ENCODE data around the gene SH3RF1. TPM values are rescaled to one million over a fixed set of nuclear protein-coding genes. Genes with fewer than 3 reads are reported as not detected.

Gene SH3RF1
- total RNA-seq, 1 donor from 2014 or later, result 13.6 TPM

DNA sequence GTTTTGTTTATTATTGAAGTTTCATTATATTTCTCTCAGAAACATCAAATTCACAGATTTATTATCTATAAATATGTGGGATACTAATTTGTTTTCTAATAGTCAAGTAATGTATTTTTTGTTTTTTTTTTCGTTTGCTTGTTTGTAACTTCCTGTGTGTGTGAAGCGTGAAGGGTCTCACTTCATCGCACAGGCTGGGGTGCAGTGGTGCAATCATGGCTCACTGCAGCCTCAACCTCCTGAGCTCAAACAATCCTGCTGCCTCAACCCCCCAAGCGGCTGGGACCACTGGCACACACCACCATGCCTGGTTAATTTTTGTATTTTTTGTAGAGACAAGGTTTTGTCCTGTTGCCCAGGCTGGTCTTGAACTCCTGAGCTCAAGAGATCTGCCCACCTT is 55.1 kb downstream of the SH3RF1 start:
- Histone ChIP-seq H3K4me3 (ENCODE audit: low read length in 3 of 3) (no peak overlapping the region), H3K9ac (ENCODE audit: low read depth in 1 of 3, low read length in 3 of 3) (no peak overlapping the region), H3K4me1 (ENCODE audit: control insufficient read depth in 3 of 3, insufficient read depth in 3 of 3, low read length in 3 of 3) (peaks cover 0 to 8% (median 0%) of the 10 kb centered on the region in 3 donors), H3K27me3 (ENCODE audit: control insufficient read depth in 3 of 3, insufficient read depth in 3 of 3, low read length in 3 of 3) (no peaks in the 10 kb centered on the region), H3K36me3 (ENCODE audit: control insufficient read depth in 3 of 3, insufficient read depth in 3 of 3, low read length in 3 of 3) (no peaks in the 10 kb centered on the region), H3K9me3 (ENCODE audit: control insufficient read depth in 3 of 3, low read length in 3 of 3) (no peaks in the 10 kb centered on the region), H3K27ac (ENCODE audit: low read depth, low read length) (no peak overlapping the region)

DNA sequence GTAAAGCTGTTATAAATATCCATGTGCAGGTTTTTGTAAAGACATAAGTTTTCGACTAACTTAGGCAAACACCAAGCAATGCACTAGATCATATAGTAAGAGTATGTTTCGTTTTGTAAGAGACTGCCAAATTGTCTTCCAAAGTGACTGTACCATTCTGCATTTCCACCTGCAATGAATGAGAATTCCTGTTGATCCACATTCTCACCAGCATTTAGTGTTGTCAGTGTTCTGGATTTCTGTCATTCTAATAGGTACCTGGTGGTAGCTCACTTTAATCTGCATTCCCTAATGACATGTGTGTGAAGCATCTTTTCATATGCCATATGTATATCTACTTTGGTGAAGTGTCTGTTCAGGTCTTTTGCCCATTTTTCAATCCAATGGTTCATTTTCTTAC is 57.8 kb downstream of the SH3RF1 start:
- no peak overlapping the region for H3K4me3 ChIP-seq (ENCODE audit: low read length in 3 of 3)
- no peaks in the 10 kb centered on the region for H3K9me3 ChIP-seq (ENCODE audit: control insufficient read depth in 3 of 3, low read length in 3 of 3)
- no peak overlapping the region for H3K27ac ChIP-seq (ENCODE audit: low read depth, low read length)
- H3K9ac ChIP-seq (ENCODE audit: low read depth in 1 of 3, low read length in 3 of 3), result no peak overlapping the region
- H3K36me3 ChIP-seq (ENCODE audit: control insufficient read depth in 3 of 3, insufficient read depth in 3 of 3, low read length in 3 of 3), result no peaks in the 10 kb centered on the region
- H3K27me3 ChIP-seq (ENCODE audit: control insufficient read depth in 3 of 3, insufficient read depth in 3 of 3, low read length in 3 of 3), result no peaks in the 10 kb centered on the region
- no peaks in the 10 kb centered on the region for H3K4me1 ChIP-seq (ENCODE audit: control insufficient read depth in 3 of 3, insufficient read depth in 3 of 3, low read length in 3 of 3)

DNA sequence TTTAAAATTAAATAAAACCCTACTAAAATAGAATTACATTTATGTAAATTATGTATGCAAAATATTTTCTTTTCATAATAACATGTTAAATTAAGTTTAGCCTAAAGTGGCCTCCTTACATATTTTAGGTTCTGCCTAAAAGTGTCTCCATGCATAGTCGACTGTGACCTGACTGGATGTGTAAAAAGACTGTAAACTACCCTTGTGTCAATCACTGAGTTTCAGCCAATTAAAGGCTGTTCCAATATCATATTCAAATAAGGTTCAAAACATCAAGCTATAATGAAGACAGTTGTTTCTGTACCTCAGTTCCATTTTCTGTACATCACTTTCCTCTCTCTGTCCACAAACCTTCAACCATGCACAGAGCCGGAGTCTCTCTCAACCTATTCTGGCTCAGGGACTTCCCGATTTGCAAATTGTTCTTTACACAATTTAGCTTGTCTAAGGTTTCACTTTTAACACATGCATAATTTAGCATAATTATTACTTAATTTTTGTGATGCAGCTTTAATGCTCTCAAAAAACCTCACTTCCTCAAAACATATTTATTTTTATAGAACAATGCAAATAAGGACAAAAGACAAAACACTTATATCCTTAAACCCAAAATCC is 60.1 kb downstream of the SH3RF1 start:
- Histone ChIP-seq H3K36me3 (ENCODE audit: control insufficient read depth in 3 of 3, insufficient read depth in 3 of 3, low read length in 3 of 3) (no peaks in the 10 kb centered on the region), H3K27ac (ENCODE audit: low read depth, low read length) (no peak overlapping the region), H3K27me3 (ENCODE audit: control insufficient read depth in 3 of 3, insufficient read depth in 3 of 3, low read length in 3 of 3) (no peaks in the 10 kb centered on the region), H3K9me3 (ENCODE audit: control insufficient read depth in 3 of 3, low read length in 3 of 3) (no peaks in the 10 kb centered on the region), H3K9ac (ENCODE audit: low read depth in 1 of 3, low read length in 3 of 3) (no peak overlapping the region), H3K4me1 (ENCODE audit: control insufficient read depth in 3 of 3, insufficient read depth in 3 of 3, low read length in 3 of 3) (peaks cover 0 to 2% (median 0%) of the 10 kb centered on the region in 3 donors), H3K4me3 (ENCODE audit: low read length in 3 of 3) (no peak overlapping the region)

DNA sequence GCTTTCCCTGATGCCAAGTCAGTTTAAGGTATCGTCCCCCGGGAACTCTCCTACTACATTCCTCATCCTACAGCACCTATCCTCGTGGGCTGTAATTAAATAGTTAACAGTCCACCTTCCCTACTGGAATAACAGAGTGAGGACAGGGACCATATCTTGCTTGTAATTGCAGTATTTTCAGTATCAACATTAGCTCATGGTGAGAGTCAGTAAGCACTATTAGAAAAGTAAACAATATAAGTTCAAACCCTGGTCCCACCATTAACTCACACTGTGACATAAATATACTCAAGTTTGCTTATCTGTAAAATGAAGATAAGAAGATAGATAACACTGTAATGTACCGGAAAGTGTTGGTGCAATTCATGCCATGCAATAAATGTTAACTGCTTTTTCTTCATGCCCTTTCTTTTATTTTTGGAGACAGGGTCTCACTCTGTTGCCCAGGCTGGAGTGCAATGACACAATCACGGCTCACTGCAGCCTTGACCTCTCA is 61.3 kb downstream of the SH3RF1 start:
- Histone ChIP-seq H3K27me3 (ENCODE audit: control insufficient read depth in 3 of 3, insufficient read depth in 3 of 3, low read length in 3 of 3) (no peaks in the 10 kb centered on the region), H3K27ac (ENCODE audit: low read depth, low read length) (no peak overlapping the region), H3K9ac (ENCODE audit: low read depth in 1 of 3, low read length in 3 of 3) (no peak overlapping the region), H3K4me1 (ENCODE audit: control insufficient read depth in 3 of 3, insufficient read depth in 3 of 3, low read length in 3 of 3) (peaks cover 0 to 2% (median 0%) of the 10 kb centered on the region in 3 donors), H3K36me3 (ENCODE audit: control insufficient read depth in 3 of 3, insufficient read depth in 3 of 3, low read length in 3 of 3) (no peaks in the 10 kb centered on the region), H3K9me3 (ENCODE audit: control insufficient read depth in 3 of 3, low read length in 3 of 3) (no peaks in the 10 kb centered on the region), H3K4me3 (ENCODE audit: low read length in 3 of 3) (no peak overlapping the region)

DNA sequence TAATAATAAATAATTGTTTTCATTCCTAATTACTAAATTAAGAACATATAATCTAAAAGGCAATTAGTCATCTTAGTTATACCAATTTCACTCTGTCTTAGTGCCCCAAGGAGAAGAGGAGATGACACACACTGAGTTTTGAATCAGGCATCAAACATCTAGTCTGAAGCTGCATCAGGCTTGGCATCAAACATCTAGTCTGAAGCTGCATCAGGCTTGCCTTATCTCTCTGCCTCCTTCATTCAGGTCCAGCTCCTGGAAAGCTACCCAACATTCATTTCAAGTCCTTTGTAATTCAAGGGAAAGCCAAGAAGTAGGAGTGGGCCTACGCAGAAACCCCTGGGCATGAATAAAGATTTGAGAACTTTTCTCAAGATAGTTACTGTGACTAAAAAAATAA is 62.2 kb downstream of the SH3RF1 start:
- no peak overlapping the region for H3K4me3 ChIP-seq (ENCODE audit: low read length in 3 of 3)
- no peak overlapping the region for H3K9ac ChIP-seq (ENCODE audit: low read depth in 1 of 3, low read length in 3 of 3)
- no peaks in the 10 kb centered on the region for H3K27me3 ChIP-seq (ENCODE audit: control insufficient read depth in 3 of 3, insufficient read depth in 3 of 3, low read length in 3 of 3)
- no peaks in the 10 kb centered on the region for H3K36me3 ChIP-seq (ENCODE audit: control insufficient read depth in 3 of 3, insufficient read depth in 3 of 3, low read length in 3 of 3)
- no peak overlapping the region for H3K27ac ChIP-seq (ENCODE audit: low read depth, low read length)
- peaks cover 0 to 2% (median 0%) of the 10 kb centered on the region in 3 donors for H3K4me1 ChIP-seq (ENCODE audit: control insufficient read depth in 3 of 3, insufficient read depth in 3 of 3, low read length in 3 of 3)
- no peaks in the 10 kb centered on the region for H3K9me3 ChIP-seq (ENCODE audit: control insufficient read depth in 3 of 3, low read length in 3 of 3)

DNA sequence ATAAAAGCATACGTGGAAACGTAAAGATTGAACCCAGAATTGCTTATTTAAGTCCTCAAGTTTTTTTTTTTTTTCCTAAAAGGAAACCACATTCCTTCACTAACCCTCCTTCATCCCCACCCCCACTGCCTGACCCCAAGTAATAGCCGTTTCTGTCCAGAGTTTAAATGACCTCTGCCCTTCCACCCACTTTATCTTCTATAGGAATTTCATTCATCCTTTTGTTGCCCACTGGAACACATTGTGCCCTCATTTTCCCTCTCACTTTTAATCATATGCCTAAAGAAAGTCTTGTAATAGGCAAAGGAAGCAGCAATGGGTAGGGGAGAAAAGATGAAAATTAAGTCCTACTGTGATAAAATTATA is 62.7 kb downstream of the SH3RF1 start:
- no peaks in the 10 kb centered on the region for H3K27me3 ChIP-seq (ENCODE audit: control insufficient read depth in 3 of 3, insufficient read depth in 3 of 3, low read length in 3 of 3)

DNA sequence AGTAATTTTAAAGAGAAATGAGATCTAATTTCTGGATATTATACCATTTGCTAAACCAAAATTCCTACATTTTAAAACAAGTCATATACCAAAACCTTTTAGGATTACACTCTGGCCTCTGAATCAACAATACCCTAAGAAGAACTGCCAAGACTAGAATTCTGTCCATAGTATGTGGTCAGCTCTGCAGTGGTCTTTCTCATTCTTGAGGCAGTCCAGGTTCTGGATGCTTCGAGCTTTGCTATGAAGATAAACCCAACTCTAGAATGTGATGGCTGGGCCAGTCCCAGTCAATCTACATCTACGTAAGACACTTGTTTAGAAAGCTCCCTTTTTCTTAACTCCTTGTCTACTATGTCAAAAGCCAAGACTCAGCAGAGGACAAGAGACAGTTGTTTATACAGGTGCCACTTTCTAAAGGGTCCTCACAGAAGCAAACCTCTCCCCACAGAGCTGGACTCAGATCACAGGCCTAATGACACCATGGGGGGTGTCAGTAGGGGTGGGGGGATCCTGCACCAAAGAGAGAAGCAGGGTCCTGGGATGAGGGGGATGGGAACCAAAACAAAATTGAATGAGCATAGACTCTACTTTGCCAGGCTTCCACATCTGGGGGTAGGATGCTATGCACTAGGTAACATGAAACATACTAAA is 63.2 kb downstream of the SH3RF1 start:
- H3K4me3 ChIP-seq (ENCODE audit: low read length in 3 of 3), result no peak overlapping the region

More for the DNA sequence above, 62.7 kb downstream of the SH3RF1 start:
- Histone ChIP-seq H3K4me1 (ENCODE audit: control insufficient read depth in 3 of 3, insufficient read depth in 3 of 3, low read length in 3 of 3) (peaks cover 0 to 2% (median 0%) of the 10 kb centered on the region in 3 donors), H3K4me3 (ENCODE audit: low read length in 3 of 3) (no peak overlapping the region), H3K9ac (ENCODE audit: low read depth in 1 of 3, low read length in 3 of 3) (no peak overlapping the region), H3K9me3 (ENCODE audit: control insufficient read depth in 3 of 3, low read length in 3 of 3) (no peaks in the 10 kb centered on the region), H3K36me3 (ENCODE audit: control insufficient read depth in 3 of 3, insufficient read depth in 3 of 3, low read length in 3 of 3) (no peaks in the 10 kb centered on the region), H3K27ac (ENCODE audit: low read depth, low read length) (no peak overlapping the region)

DNA sequence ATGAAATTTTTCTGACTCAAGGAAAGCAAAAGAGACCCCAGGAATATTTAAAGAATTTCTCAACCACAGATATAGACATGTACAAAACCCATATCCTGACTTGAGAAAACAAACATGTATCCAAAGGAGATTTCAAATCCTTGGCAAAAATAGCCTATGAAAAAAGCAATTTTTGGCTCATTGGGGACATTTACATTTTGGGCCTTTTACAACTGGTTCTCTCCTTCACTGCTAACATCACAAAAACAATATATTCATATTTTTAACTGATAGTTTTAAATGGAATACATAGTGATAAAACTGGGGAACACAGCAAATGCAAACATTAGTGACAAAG is 65.0 kb downstream of the SH3RF1 start:
- no peak overlapping the region for H3K9ac ChIP-seq (ENCODE audit: low read depth in 1 of 3, low read length in 3 of 3)
- H3K4me1 ChIP-seq (ENCODE audit: control insufficient read depth in 3 of 3, insufficient read depth in 3 of 3, low read length in 3 of 3), result peaks cover 0 to 3% (median 0%) of the 10 kb centered on the region in 3 donors
- no peak overlapping the region for H3K27ac ChIP-seq (ENCODE audit: low read depth, low read length)
- no peaks in the 10 kb centered on the region for H3K27me3 ChIP-seq (ENCODE audit: control insufficient read depth in 3 of 3, insufficient read depth in 3 of 3, low read length in 3 of 3)
- H3K4me3 ChIP-seq (ENCODE audit: low read length in 3 of 3), result no peak overlapping the region
- no peaks in the 10 kb centered on the region for H3K36me3 ChIP-seq (ENCODE audit: control insufficient read depth in 3 of 3, insufficient read depth in 3 of 3, low read length in 3 of 3)
- H3K9me3 ChIP-seq (ENCODE audit: control insufficient read depth in 3 of 3, low read length in 3 of 3), result no peaks in the 10 kb centered on the region

More for the DNA sequence above, 63.2 kb downstream of the SH3RF1 start:
- Histone ChIP-seq H3K9ac (ENCODE audit: low read depth in 1 of 3, low read length in 3 of 3) (no peak overlapping the region), H3K4me1 (ENCODE audit: control insufficient read depth in 3 of 3, insufficient read depth in 3 of 3, low read length in 3 of 3) (peaks cover 0 to 2% (median 0%) of the 10 kb centered on the region in 3 donors), H3K9me3 (ENCODE audit: control insufficient read depth in 3 of 3, low read length in 3 of 3) (no peaks in the 10 kb centered on the region), H3K27ac (ENCODE audit: low read depth, low read length) (no peak overlapping the region), H3K27me3 (ENCODE audit: control insufficient read depth in 3 of 3, insufficient read depth in 3 of 3, low read length in 3 of 3) (no peaks in the 10 kb centered on the region), H3K36me3 (ENCODE audit: control insufficient read depth in 3 of 3, insufficient read depth in 3 of 3, low read length in 3 of 3) (no peaks in the 10 kb centered on the region)

DNA sequence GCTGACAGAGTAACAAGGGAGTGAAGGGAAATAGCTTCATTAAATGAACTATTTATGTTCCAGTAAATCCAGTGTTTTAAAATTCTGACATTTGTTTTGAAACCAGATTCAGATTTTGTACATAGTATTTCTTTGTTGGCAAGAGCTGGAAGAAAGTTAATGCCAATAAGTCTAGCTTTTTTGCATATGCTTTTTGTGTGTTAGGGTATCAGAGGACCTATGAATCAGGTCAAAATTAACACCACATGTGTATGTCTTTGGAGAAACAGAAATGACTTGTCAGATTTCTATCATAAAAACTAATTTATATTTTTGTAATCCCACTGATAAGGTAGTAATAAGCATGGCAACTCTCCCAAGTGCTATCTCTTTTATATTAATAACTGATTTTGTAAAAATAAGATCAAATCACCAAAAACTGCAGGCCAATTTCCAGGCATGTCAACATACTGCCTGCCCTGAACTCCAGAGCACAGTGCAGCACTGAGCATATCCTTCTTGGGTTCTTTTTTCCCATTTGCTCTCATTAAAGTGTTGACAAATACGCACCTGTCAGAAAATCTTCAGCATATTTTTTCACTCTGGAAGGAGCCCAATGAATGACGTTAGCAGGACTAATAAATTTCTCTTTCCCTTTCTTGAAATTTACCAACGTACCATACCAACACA is 65.5 kb downstream of the SH3RF1 start:
- H3K27ac ChIP-seq (ENCODE audit: low read depth, low read length), result no peak overlapping the region
- no peaks in the 10 kb centered on the region for H3K9me3 ChIP-seq (ENCODE audit: control insufficient read depth in 3 of 3, low read length in 3 of 3)
- H3K4me1 ChIP-seq (ENCODE audit: control insufficient read depth in 3 of 3, insufficient read depth in 3 of 3, low read length in 3 of 3), result peaks cover 0 to 4% (median 0%) of the 10 kb centered on the region in 3 donors
- H3K4me3 ChIP-seq (ENCODE audit: low read length in 3 of 3), result no peak overlapping the region
- H3K27me3 ChIP-seq (ENCODE audit: control insufficient read depth in 3 of 3, insufficient read depth in 3 of 3, low read length in 3 of 3), result no peaks in the 10 kb centered on the region
- H3K9ac ChIP-seq (ENCODE audit: low read depth in 1 of 3, low read length in 3 of 3), result no peak overlapping the region
- H3K36me3 ChIP-seq (ENCODE audit: control insufficient read depth in 3 of 3, insufficient read depth in 3 of 3, low read length in 3 of 3), result no peaks in the 10 kb centered on the region

DNA sequence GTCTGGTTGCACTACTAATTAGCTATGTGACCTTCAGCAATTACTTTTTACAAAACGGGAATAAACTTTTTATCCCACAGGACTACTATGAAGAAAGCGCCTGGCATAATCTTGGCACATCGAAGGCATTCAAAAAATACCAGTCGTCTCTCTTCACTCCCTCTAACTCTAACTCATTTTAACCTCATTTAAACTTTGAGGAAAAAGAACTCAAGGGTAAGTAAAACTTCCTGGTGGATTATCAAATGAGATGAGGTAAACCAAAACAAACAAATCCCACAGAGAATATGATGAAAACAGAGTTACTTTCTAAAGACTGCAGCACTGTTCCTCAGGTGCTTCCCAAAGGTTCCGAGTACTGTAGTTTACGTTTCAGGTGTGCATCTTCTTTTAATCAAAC is 66.9 kb downstream of the SH3RF1 start:
- no peak overlapping the region for H3K9ac ChIP-seq (ENCODE audit: low read depth in 1 of 3, low read length in 3 of 3)
- H3K4me1 ChIP-seq (ENCODE audit: control insufficient read depth in 3 of 3, insufficient read depth in 3 of 3, low read length in 3 of 3), result peaks cover 0 to 4% (median 0%) of the 10 kb centered on the region in 3 donors

More for the DNA sequence above, 66.9 kb downstream of the SH3RF1 start:
- H3K36me3 ChIP-seq (ENCODE audit: control insufficient read depth in 3 of 3, insufficient read depth in 3 of 3, low read length in 3 of 3), result no peaks in the 10 kb centered on the region
- no peak overlapping the region for H3K27ac ChIP-seq (ENCODE audit: low read depth, low read length)
- H3K27me3 ChIP-seq (ENCODE audit: control insufficient read depth in 3 of 3, insufficient read depth in 3 of 3, low read length in 3 of 3), result no peaks in the 10 kb centered on the region
- H3K4me3 ChIP-seq (ENCODE audit: low read length in 3 of 3), result no peak overlapping the region
- H3K9me3 ChIP-seq (ENCODE audit: control insufficient read depth in 3 of 3, low read length in 3 of 3), result no peaks in the 10 kb centered on the region

Measured in skeletal muscle tissue (tissue), 4 donors.